Mammary epithelial cell (primary cell): ENCODE results near the gene RFPL2.

Experiments used
- EZH2 ChIP-seq: IDR thresholded peaks from 2 replicates; pipeline ENCODE4 v1.6.1; 2012; ENCODE audit warnings: low read length, inconsistent platforms, borderline replicate concordance
- TF ChIP-seq, protein P1 (sequence below), 2 donors: IDR thresholded peaks in 1 of 2; conservative IDR thresholded peaks in 1 of 2; 2 replicates each; pipeline ENCODE4 v1.5.1; 2011 to 2012; ENCODE audit warnings: inconsistent platforms in 2 of 2, low read length in 2 of 2, mild to moderate bottlenecking in 2 of 2, control low read depth in 1 of 2, low read depth in 1 of 2; ENCODE audit not compliant: insufficient read depth in 1 of 2; ENCODE audit errors: extremely low read depth in 1 of 2

DNA sequence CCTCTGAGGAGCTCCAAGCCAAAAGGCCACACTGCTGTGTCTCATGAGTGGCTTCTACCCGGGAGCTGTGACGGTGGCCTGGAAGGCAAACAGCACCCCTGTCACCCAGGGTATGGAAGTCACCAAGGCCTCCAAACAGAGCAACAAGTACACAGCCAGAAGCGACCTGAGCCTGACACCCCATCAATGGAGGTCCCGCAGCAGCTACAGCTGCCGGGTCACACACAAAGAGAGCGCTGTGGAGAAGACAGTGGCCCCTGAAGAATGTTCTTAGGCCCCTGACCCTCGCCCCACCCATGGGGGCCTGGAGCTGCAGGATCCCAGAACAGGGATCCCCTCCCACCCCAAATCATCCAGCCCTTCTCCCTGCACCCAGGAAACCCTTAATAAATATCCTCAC is 4.9 kb downstream of the RFPL2 start:
- TF ChIP-seq, protein P1, sequence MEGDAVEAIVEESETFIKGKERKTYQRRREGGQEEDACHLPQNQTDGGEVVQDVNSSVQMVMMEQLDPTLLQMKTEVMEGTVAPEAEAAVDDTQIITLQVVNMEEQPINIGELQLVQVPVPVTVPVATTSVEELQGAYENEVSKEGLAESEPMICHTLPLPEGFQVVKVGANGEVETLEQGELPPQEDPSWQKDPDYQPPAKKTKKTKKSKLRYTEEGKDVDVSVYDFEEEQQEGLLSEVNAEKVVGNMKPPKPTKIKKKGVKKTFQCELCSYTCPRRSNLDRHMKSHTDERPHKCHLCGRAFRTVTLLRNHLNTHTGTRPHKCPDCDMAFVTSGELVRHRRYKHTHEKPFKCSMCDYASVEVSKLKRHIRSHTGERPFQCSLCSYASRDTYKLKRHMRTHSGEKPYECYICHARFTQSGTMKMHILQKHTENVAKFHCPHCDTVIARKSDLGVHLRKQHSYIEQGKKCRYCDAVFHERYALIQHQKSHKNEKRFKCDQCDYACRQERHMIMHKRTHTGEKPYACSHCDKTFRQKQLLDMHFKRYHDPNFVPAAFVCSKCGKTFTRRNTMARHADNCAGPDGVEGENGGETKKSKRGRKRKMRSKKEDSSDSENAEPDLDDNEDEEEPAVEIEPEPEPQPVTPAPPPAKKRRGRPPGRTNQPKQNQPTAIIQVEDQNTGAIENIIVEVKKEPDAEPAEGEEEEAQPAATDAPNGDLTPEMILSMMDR (conservative IDR thresholded peaks at IDR 0.05 in 1 of 2, IDR thresholded peaks at IDR 0.05 in 1 of 2; ENCODE audit: extremely low read depth in 1 of 2, insufficient read depth in 1 of 2, low read depth in 1 of 2, low read length in 2 of 2), result no peak
- TF ChIP-seq EZH2, result no peak
